Measurements from ENCODE around the gene REV1. TPM values are rescaled to one million over a fixed set of nuclear protein-coding genes. Genes with fewer than 3 reads are reported as not detected.
"Not testable (repeated sequence)": the region's sequence is repeated elsewhere in the genome, so short reads cannot be mapped to it uniquely, and the experiment has no call there.

The REV1 gene
- total RNA-seq, 2 donors from 2014 or later = 49.5 to 63.5 TPM

DNA sequence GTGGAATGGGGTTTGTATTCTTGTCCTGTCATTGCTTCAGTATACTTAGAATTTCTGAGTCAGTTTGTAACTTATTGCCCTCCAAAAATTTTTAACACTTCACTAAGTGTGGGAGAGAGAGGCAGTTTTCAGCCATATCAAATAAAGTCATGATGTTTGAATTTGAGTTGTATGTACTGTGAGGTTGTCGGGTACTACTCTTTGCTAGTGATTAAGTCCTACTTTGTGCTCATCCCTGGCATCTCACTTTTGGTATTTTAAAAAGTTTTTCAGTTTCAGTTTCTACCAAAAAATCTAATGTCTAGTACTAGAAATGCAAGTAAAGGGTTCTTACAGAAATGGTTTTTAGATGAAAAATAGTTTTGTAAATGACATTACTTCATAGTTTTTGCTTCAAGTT, 111.9 kb downstream of the REV1 start:
- H3K4me3 ChIP-seq = no peak overlapping the region
- no peaks in the 10 kb centered on the region for H3K27me3 ChIP-seq (replicated peaks; ENCODE audit: insufficient read depth)
- DNase-seq (ENCODE audit: low spot score) = no peak
- no peak overlapping the region for H3K27ac ChIP-seq
- TF ChIP-seq POLR2AphosphoS5 (IDR thresholded peaks at IDR 0.05) = no peak
- TF ChIP-seq, protein P1, sequence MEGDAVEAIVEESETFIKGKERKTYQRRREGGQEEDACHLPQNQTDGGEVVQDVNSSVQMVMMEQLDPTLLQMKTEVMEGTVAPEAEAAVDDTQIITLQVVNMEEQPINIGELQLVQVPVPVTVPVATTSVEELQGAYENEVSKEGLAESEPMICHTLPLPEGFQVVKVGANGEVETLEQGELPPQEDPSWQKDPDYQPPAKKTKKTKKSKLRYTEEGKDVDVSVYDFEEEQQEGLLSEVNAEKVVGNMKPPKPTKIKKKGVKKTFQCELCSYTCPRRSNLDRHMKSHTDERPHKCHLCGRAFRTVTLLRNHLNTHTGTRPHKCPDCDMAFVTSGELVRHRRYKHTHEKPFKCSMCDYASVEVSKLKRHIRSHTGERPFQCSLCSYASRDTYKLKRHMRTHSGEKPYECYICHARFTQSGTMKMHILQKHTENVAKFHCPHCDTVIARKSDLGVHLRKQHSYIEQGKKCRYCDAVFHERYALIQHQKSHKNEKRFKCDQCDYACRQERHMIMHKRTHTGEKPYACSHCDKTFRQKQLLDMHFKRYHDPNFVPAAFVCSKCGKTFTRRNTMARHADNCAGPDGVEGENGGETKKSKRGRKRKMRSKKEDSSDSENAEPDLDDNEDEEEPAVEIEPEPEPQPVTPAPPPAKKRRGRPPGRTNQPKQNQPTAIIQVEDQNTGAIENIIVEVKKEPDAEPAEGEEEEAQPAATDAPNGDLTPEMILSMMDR (IDR thresholded peaks at IDR 0.05) = no peak
- no peak for TF ChIP-seq POLR2A (IDR thresholded peaks at IDR 0.05)
- intact Hi-C loops (cut with DNase I) = no loop called here
- H3K9me3 ChIP-seq = no peaks in the 10 kb centered on the region
- no peaks in the 10 kb centered on the region for H3K4me1 ChIP-seq (replicated peaks)
- 92% methylated on average over 1 of the region's 1 CpG for WGBS
- H3K36me3 ChIP-seq = no peaks in the 10 kb centered on the region

- WGBS = 91% methylated on average over 7 of the region's 7 CpGs
- TF ChIP-seq POLR2AphosphoS5 (IDR thresholded peaks at IDR 0.05) = no peak
- TF ChIP-seq, protein P1 (IDR thresholded peaks at IDR 0.05) = no peak
- TF ChIP-seq POLR2A (IDR thresholded peaks at IDR 0.05) = no peak
Observed at GRCh38 chr2:99376254-99376864, 113.5 kb downstream of the REV1 start.

GRCh38 chr2:99374747-99375146, 115.1 kb downstream of the REV1 start:
- intact Hi-C loops (cut with DNase I) = no loop called here
- no peak for DNase-seq (ENCODE audit: low spot score)

More at GRCh38 chr2:99376254-99376864, 113.5 kb downstream of the REV1 start:
- DNase-seq (ENCODE audit: low spot score) = no peak
- no peak overlapping the region for H3K4me3 ChIP-seq
- H3K27ac ChIP-seq = no peak overlapping the region
- no peaks in the 10 kb centered on the region for H3K36me3 ChIP-seq
- H3K9me3 ChIP-seq = no peaks in the 10 kb centered on the region
- H3K4me1 ChIP-seq (replicated peaks) = no peaks in the 10 kb centered on the region
- intact Hi-C loops (cut with DNase I) = no loop called here
- no peaks in the 10 kb centered on the region for H3K27me3 ChIP-seq (replicated peaks; ENCODE audit: insufficient read depth)

DNA sequence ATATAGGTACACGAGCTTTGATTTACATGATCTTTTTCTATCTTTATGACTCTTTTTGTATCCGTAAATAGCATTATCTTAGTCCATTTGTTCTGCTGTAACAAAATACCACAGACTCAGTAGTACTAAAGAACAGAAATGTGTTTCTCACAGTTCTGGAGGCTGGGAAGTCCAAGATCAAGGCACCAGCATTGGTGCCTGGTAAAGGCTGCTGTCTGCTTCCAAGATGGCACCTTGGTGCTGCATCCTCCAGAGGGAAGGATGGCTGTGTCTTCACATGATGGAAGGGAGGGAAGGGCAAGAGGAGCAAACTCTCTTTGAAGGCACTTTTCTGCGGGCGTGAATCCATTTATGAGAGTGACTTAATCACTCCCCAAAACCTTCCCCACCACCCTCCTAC, 116.7 kb downstream of the REV1 start:
- Histone ChIP-seq H3K27me3 (replicated peaks; ENCODE audit: insufficient read depth) (no peaks in the 10 kb centered on the region), H3K4me3 (no peak overlapping the region), H3K4me1 (replicated peaks) (no peaks in the 10 kb centered on the region), H3K36me3 (no peaks in the 10 kb centered on the region), H3K27ac (no peak overlapping the region), H3K9me3 (no peaks in the 10 kb centered on the region)
- TF ChIP-seq POLR2A (IDR thresholded peaks at IDR 0.05) (no peak), POLR2AphosphoS5 (IDR thresholded peaks at IDR 0.05) (no peak)
- TF ChIP-seq, protein P1 (IDR thresholded peaks at IDR 0.05) = no peak
- DNase-seq (ENCODE audit: low spot score) = no peak
- WGBS = 93% methylated on average over 4 of the region's 4 CpGs
- intact Hi-C loops (cut with DNase I) = no loop called here

More at GRCh38 chr2:99374747-99375146, 115.1 kb downstream of the REV1 start:
- no peak overlapping the region for H3K4me3 ChIP-seq
- H3K27ac ChIP-seq = no peak overlapping the region
- no peaks in the 10 kb centered on the region for H3K36me3 ChIP-seq
- no peaks in the 10 kb centered on the region for H3K9me3 ChIP-seq
- TF ChIP-seq POLR2A (IDR thresholded peaks at IDR 0.05) (no peak), POLR2AphosphoS5 (IDR thresholded peaks at IDR 0.05) (no peak)
- TF ChIP-seq, protein P1 (IDR thresholded peaks at IDR 0.05) = no peak
- no peaks in the 10 kb centered on the region for H3K27me3 ChIP-seq (replicated peaks; ENCODE audit: insufficient read depth)
- H3K4me1 ChIP-seq (replicated peaks) = no peaks in the 10 kb centered on the region

DNA sequence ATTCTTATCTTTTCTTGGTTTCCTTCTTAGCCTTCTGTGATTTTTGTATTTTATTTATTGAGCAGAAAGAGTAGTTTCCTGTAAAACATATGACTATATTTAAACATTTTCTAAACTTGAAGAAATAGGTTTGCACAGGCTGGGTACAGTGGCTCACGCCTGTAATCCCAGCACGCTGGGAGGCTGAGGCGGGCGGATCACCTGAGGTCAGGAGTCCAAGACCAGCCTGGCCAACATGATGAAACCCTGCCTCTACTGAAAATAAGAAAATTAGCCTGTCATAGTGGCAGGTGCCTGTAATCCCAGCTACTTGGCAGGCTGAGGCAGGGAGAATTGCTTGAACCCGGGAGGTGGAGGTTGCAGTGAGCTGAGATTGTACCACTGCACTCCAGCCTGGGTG, 121.0 kb downstream of the REV1 start:
- H3K4me1 ChIP-seq (replicated peaks); H3K4me3 ChIP-seq; H3K9me3 ChIP-seq; DNase-seq (ENCODE audit: low spot score); H3K27me3 ChIP-seq (replicated peaks; ENCODE audit: insufficient read depth); H3K27ac ChIP-seq; intact Hi-C loops (cut with DNase I); H3K36me3 ChIP-seq: not testable (repeated sequence)
- WGBS = 98% methylated on average over 5 of the region's 5 CpGs
